Omental fat pad (tissue), 4 donors: ENCODE measurements around the gene CEP41. TPM values are rescaled to one million over a fixed set of nuclear protein-coding genes. Genes with fewer than 3 reads are reported as not detected.
A peak's percentile ranks its signal among the peaks of the same experiment; 100 is the strongest.

Experiments
- ATAC-seq: fragments of 150-250 bp; one replicate; pipeline ENCODE4 v1.9.1; 2016; ENCODE audit warnings: mild to moderate bottlenecking, moderate library complexity; ENCODE audit not compliant: low FRiP score
- DNase-seq: peaks from one replicate; pipeline ENCODE4 v3.0.0-alpha.2; 2019; ENCODE audit warnings: low spot score
- total RNA-seq, 4 donors: library from RNA; depleted of rRNA; stranded (reverse); fragments of >200 nt; gene quantifications; one replicate each; pipeline ENCODE4 v1.1.0, GENCODE V29; 2016
- TF ChIP-seq, protein P1 (sequence below), 3 donors: fragments of 450-650 bp; IDR thresholded peaks; one replicate each; pipeline ENCODE4 v1.5.1; 2016 to 2017; ENCODE audit warnings: antibody characterized with exemption in 3 of 3, mild to moderate bottlenecking in 3 of 3, moderate library complexity in 2 of 3

CEP41 gene, protein sequence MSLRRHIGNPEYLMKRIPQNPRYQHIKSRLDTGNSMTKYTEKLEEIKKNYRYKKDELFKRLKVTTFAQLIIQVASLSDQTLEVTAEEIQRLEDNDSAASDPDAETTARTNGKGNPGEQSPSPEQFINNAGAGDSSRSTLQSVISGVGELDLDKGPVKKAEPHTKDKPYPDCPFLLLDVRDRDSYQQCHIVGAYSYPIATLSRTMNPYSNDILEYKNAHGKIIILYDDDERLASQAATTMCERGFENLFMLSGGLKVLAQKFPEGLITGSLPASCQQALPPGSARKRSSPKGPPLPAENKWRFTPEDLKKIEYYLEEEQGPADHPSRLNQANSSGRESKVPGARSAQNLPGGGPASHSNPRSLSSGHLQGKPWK
- 10 to 100 TPM in 1 of 4 donors, 1 to 10 TPM in 3; 6.8 to 11.8 (median 8.5) TPM for total RNA-seq

DNA sequence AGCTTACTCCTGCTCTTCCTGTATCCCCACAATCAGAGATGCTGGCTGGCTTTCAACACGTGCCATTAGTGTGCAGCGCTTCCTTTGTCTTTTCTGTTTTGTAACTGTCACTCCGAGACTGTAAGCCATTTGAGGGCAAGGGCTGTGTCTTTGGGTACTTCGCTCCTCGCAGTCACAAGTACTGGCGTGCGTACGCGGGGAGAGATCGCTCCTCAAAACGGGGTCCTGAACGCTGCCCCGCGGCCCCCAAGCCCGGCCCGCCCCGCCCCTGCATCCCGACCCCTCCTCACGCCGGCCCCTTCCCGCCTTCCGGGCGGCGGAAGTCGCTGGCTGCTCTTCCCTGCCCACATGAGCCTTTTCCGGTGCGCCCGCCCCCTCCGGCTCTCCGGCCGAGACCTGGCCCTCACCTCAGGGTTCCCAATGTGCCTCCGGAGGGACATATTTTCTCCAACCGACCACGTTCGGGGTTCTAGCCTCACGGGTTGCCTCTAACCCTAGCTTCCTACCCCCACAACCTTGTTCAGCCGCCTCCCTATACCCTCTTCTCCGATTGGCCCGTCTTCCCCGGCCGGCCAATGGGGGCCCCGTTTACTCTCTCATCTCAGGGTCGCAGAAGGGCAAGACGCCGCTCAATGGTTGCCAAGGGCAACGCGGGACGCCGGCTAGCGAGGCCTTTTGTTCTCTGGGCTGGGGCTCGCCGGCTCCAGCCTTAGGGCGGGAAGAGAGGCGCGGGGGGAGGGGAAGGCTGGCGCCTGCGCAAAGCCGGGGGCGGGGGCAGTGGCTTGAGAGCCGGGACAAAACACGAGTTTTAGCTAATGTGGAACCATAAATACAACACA lies at the start of gene CEP41:
TSS of gene CEP41 (minus strand) at position 490 of the 839 bp plus-strand sequence. CDS start at position 440, 50 bp downstream.
- ATAC-seq, result peak; percentile 98
- peak; percentile 91 for DNase-seq
- TF ChIP-seq, protein P1, sequence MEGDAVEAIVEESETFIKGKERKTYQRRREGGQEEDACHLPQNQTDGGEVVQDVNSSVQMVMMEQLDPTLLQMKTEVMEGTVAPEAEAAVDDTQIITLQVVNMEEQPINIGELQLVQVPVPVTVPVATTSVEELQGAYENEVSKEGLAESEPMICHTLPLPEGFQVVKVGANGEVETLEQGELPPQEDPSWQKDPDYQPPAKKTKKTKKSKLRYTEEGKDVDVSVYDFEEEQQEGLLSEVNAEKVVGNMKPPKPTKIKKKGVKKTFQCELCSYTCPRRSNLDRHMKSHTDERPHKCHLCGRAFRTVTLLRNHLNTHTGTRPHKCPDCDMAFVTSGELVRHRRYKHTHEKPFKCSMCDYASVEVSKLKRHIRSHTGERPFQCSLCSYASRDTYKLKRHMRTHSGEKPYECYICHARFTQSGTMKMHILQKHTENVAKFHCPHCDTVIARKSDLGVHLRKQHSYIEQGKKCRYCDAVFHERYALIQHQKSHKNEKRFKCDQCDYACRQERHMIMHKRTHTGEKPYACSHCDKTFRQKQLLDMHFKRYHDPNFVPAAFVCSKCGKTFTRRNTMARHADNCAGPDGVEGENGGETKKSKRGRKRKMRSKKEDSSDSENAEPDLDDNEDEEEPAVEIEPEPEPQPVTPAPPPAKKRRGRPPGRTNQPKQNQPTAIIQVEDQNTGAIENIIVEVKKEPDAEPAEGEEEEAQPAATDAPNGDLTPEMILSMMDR (IDR thresholded peaks at IDR 0.05), result no peak

DNA sequence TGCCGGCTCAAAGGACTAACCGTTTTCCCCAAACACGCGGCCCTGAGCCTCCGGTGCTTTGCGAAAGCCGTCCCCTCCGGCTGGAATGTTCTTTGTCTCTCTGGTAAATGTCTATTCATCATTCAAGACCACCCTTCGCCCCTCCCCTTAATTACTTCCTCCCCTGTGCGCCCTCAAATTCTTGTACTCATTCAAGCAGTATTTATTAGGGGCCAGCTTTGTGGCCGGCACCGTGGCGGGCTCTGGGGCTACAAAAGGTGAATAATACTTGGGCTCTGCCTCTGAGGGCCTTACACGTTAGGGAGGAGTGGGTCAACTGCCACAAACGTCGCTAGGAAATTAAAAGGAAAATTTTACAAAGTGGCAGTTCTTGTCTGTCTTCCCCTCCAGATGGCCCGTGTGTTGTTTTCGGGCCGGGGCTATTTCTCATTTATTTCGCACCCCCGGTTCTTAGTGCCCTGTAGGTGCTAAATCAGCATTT lies 49.5 kb upstream of the CEP41 start:
- TF ChIP-seq, protein P1 (IDR thresholded peaks at IDR 0.05), result no peak
- ATAC-seq, result no peak

DNA sequence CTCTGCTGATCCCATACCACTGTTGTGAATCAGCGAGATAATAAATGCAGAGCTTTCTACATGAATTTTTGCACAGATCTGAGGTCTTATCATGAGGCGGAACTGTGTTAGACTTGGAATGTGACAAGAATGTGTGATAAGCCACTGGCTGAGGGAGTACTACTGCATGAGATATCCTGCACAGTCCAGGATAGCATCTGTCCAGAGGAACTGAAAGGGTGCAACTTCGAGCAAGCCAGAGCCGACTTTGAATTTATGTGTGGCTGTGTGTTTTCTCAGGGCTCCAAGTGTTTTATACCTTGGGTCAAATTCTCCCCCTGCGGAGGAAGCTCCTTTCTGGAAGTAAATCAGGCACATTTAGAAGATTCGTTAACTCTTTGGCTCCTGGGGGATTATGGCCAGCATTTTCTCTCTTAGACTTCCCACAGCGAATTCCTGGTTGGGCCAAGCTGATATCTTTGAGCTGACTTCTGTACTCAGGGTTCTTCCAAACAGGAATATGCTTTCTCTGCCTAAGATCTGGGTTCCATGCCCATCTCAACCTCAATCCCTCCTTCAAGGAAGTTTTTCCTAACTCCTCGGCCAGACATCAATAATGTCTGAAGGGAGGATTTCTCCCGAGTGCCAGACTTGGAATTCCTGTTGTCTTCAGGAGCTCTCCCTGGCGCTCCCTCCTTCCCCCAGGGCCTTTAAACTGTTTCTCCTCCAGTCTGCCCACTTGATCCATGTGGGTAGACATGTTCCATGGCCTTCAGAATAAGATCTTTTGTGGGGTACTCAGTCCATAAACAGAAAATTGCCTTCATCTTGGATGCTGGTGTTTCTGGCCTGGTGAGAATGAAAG lies 48.5 kb upstream of the CEP41 start:
- ATAC-seq (no peak), DNase-seq (no peak)
- TF ChIP-seq, protein P1 (IDR thresholded peaks at IDR 0.05), result no peak

More for the DNA sequence above, 49.5 kb upstream of the CEP41 start:
- DNase-seq, result no peak

DNA sequence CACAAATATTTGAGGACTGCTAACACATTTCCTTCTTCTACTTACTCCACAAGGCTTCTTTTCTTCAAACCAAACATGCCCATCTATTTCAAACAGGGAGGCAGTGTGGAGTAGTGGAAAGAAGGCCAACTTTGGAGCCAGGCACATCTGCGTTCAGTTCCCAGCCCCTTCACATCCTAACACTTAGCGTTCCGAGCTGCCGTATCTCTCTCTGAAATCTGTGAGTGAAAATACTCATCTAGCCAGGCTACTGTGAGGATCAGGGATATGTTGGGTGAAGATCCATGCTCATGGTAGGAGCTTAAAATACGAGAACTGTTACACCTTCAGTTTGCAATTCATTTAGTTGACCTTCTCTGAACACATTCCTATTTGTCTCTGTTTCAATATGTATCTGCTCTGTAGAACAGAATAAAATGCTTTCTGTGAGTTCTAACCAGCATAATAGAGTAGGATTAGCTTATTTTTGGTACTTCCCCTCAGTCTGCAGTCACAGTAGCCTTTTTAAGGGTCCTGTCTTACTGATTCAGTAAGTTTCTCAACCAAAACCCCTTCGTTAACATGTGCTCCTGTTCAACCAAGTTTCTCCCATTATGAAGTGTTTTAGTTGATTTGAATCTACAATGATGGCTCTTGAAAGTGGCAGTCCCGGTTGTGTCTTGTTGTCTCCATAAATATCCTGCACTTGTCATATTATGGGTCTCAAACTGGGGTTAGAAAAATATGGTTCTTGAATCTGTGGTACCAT lies 47.8 kb upstream of the CEP41 start:
- DNase-seq, result no peak
- ATAC-seq, result no peak
- TF ChIP-seq, protein P1 (IDR thresholded peaks at IDR 0.05), result no peak

DNA sequence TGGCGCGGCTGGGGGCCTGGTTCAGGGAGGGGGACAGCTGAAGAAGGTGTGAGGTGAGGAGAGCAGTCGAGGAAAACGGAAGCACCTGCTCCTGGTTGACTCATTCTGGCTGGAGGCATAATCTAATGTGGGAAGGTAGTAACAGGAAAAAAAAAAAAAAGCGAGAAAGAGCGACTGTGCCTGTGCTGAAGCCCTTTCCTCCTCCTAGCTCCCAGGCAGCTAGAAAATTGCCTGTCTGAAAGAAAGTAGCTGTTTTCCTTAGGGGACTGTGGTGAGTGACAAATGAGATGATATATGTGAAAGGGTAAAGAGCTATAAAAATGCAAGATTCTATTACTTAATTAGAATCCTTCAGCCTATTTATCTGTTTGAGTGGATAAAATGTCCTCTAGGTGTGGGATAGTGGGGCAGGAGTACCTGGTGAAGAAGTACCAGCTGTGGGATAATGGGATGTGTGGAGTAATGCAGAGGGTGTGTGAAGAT lies 46.2 kb upstream of the CEP41 start:
- TF ChIP-seq, protein P1 (IDR thresholded peaks at IDR 0.05), result no peak
- DNase-seq (no peak), ATAC-seq (no peak)
